ENCODE data around the gene EPN2. TPM values are rescaled to one million over a fixed set of nuclear protein-coding genes. Genes with fewer than 3 reads are reported as not detected.

EPN2 gene
- polyA plus RNA-seq, 1 donor (not counting 4 experiments of a cell fraction or from before 2014, with no cell fraction given), result 30.2 TPM

DNA sequence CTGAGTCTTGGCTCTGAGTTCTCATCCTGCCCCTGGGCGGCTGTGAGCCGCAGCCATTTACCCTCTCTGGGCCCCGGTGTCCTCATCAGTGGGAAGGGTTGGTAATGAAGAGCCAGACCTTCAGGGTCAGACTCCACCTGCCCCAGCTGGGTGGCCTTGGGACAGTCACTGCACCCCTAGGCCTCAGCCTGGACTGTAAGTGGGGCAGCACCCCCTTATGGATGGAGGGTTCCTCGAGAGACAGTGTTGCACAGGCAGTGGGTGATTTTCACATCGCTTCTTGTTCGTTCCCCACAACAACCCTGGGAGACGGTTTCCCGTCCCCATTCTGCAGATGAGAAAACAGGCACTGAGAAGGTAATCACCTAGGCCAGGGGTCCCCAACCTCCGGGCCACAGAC is 64.8 kb downstream of the EPN2 start:
- H3K27me3 ChIP-seq (ENCODE audit: control insufficient read depth, extremely low read depth, insufficient read depth, low read length), result no peaks in the 10 kb centered on the region
- H2AFZ ChIP-seq (ENCODE audit: control insufficient read depth, low read length), result no peak overlapping the region
- H3K9me3 ChIP-seq (ENCODE audit: control insufficient read depth, low read depth, low read length), result no peaks in the 10 kb centered on the region
- FAIRE-seq, result no peak
- H3K79me2 ChIP-seq (ENCODE audit: control insufficient read depth, insufficient read depth, low read length), result peaks cover 4% of the 10 kb centered on the region
- H3K36me3 ChIP-seq (ENCODE audit: control insufficient read depth in 2 of 2, extremely low read depth in 1 of 2, insufficient read depth in 2 of 2, low read length in 2 of 2), result peaks cover 3 to 20% of the 10 kb centered on the region in 2 experiments
- no peak overlapping the region for H3K4me3 ChIP-seq (ENCODE audit: control insufficient read depth in 2 of 3, extremely low read depth in 1 of 3, insufficient read depth in 2 of 3, low read depth in 1 of 3, low read length in 3 of 3)
- H3K4me2 ChIP-seq (ENCODE audit: control insufficient read depth, extremely low read depth, insufficient read depth, low read depth, low read length), result no peak overlapping the region
- H3K9ac ChIP-seq (ENCODE audit: control insufficient read depth, extremely low read depth, insufficient read depth, low read length), result no peak overlapping the region
- peaks cover 7% of the 10 kb centered on the region for H3K9me1 ChIP-seq (ENCODE audit: control insufficient read depth, extremely low read depth, insufficient read depth, low read length)
- peaks cover 3% of the 10 kb centered on the region for H4K20me1 ChIP-seq (ENCODE audit: control insufficient read depth, extremely low read depth, insufficient read depth, low read length)
- DNase-seq (ENCODE audit: low read depth, low spot score), result no peak
- TF ChIP-seq, protein P1, sequence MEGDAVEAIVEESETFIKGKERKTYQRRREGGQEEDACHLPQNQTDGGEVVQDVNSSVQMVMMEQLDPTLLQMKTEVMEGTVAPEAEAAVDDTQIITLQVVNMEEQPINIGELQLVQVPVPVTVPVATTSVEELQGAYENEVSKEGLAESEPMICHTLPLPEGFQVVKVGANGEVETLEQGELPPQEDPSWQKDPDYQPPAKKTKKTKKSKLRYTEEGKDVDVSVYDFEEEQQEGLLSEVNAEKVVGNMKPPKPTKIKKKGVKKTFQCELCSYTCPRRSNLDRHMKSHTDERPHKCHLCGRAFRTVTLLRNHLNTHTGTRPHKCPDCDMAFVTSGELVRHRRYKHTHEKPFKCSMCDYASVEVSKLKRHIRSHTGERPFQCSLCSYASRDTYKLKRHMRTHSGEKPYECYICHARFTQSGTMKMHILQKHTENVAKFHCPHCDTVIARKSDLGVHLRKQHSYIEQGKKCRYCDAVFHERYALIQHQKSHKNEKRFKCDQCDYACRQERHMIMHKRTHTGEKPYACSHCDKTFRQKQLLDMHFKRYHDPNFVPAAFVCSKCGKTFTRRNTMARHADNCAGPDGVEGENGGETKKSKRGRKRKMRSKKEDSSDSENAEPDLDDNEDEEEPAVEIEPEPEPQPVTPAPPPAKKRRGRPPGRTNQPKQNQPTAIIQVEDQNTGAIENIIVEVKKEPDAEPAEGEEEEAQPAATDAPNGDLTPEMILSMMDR (optimal IDR thresholded peaks at IDR 0.05 in 1 of 3, IDR thresholded peaks at IDR 0.05 in 1 of 3, conservative IDR thresholded peaks at IDR 0.05 in 1 of 3; ENCODE audit: extremely low read depth in 1 of 3, insufficient read depth in 2 of 3, low read length in 3 of 3), result no peak
- TF ChIP-seq EZH2 (IDR thresholded peaks at IDR 0.05; ENCODE audit: low read length), result no peak
- dilution Hi-C loops (cut with MboI; ENCODE audit: extremely low pct_ligation_motif_present, low sequenced_read_pairs), result no loop called here
- no peak overlapping the region for H3K27ac ChIP-seq (ENCODE audit: control insufficient read depth, insufficient read depth, low read length)
- H3K4me1 ChIP-seq (ENCODE audit: control insufficient read depth, extremely low read depth, insufficient read depth, low read length), result no peaks in the 10 kb centered on the region

DNA sequence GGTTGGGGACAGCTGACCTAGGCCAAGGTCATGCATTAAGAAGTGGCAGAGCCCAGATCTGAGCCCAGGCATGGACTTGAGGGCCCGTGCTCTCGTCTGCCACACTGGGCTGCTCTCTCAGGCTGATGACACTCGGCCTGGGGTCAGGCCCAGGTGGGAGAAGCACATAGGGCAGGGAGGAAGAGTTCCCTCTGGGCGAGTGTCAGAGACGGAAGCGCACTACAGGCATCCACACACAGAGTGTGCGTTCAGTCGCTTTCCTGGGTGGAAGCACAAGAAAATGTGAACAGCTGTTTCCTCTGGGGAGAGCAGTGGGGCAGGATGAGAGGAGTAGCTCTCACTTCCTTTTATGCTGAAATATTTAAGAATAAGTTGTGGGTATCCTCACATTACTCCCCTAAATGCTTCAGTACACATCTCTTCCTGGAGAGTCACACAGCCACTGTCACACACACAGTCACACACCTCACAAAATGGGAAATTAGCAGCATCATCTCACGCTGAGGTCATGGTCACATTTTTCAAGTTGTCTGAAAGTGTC is 65.7 kb downstream of the EPN2 start:
- H3K27me3 ChIP-seq (ENCODE audit: control insufficient read depth, extremely low read depth, insufficient read depth, low read length), result no peaks in the 10 kb centered on the region
- H3K4me2 ChIP-seq (ENCODE audit: control insufficient read depth, extremely low read depth, insufficient read depth, low read depth, low read length), result no peak overlapping the region
- no peak overlapping the region for H3K27ac ChIP-seq (ENCODE audit: control insufficient read depth, insufficient read depth, low read length)
- peaks cover 7% of the 10 kb centered on the region for H3K9me1 ChIP-seq (ENCODE audit: control insufficient read depth, extremely low read depth, insufficient read depth, low read length)
- dilution Hi-C loops (cut with MboI; ENCODE audit: extremely low pct_ligation_motif_present, low sequenced_read_pairs), result no loop called here
- no peaks in the 10 kb centered on the region for H3K4me1 ChIP-seq (ENCODE audit: control insufficient read depth, extremely low read depth, insufficient read depth, low read length)
- DNase-seq (ENCODE audit: low read depth, low spot score), result no peak
- H3K79me2 ChIP-seq (ENCODE audit: control insufficient read depth, insufficient read depth, low read length), result peaks cover 4% of the 10 kb centered on the region
- no peak for TF ChIP-seq EZH2 (IDR thresholded peaks at IDR 0.05; ENCODE audit: low read length)
- TF ChIP-seq, protein P1 (optimal IDR thresholded peaks at IDR 0.05 in 1 of 3, IDR thresholded peaks at IDR 0.05 in 1 of 3, conservative IDR thresholded peaks at IDR 0.05 in 1 of 3; ENCODE audit: extremely low read depth in 1 of 3, insufficient read depth in 2 of 3, low read length in 3 of 3), result no peak
- H3K4me3 ChIP-seq (ENCODE audit: control insufficient read depth in 2 of 3, extremely low read depth in 1 of 3, insufficient read depth in 2 of 3, low read depth in 1 of 3, low read length in 3 of 3), result no peak overlapping the region
- H3K9ac ChIP-seq (ENCODE audit: control insufficient read depth, extremely low read depth, insufficient read depth, low read length), result no peak overlapping the region
- peaks cover 3% of the 10 kb centered on the region for H4K20me1 ChIP-seq (ENCODE audit: control insufficient read depth, extremely low read depth, insufficient read depth, low read length)
- no peaks in the 10 kb centered on the region for H3K9me3 ChIP-seq (ENCODE audit: control insufficient read depth, low read depth, low read length)
- H2AFZ ChIP-seq (ENCODE audit: control insufficient read depth, low read length), result no peak overlapping the region
- H3K36me3 ChIP-seq (ENCODE audit: control insufficient read depth in 2 of 2, extremely low read depth in 1 of 2, insufficient read depth in 2 of 2, low read length in 2 of 2), result peaks cover 3 to 20% of the 10 kb centered on the region in 2 experiments
- no peak for FAIRE-seq

All from keratinocyte (primary cell).